ENCODE data around the gene SCO2. TPM values are rescaled to one million over a fixed set of nuclear protein-coding genes. Genes with fewer than 3 reads are reported as not detected.
"Not testable (repeated sequence)": the region's sequence is repeated elsewhere in the genome, so short reads cannot be mapped to it uniquely, and the experiment has no call there.

The SCO2 gene
- total RNA-seq, 1 donor from 2014 or later: 0.59 TPM

GRCh38 chr22:50550395-50550794 is 25.0 kb upstream of the SCO2 start:
- no peak for DNase-seq

- DNase-seq: no peak
Observed at GRCh38 chr22:50548921-50549790, 23.8 kb upstream of the SCO2 start.

- DNase-seq: no peak
Observed at GRCh38 chr22:50548040-50548920, 22.9 kb upstream of the SCO2 start.

- no peak for DNase-seq
Observed at GRCh38 chr22:50547263-50547985, 22.0 kb upstream of the SCO2 start.

- DNase-seq: no peak
Observed at GRCh38 chr22:50546326-50547262, 21.2 kb upstream of the SCO2 start.

- no peak for DNase-seq
Observed at GRCh38 chr22:50545522-50546325, 20.3 kb upstream of the SCO2 start, which contains the start of gene KLHDC7B. KLHDC7B (plus strand) TSS chr22:50545899; CDS start chr22:50546244, 345 bp downstream.

GRCh38 chr22:50544746-50545253 is 19.4 kb upstream of the SCO2 start:
- DNase-seq: no peak

- DNase-seq: no peak
Observed at GRCh38 chr22:50544078-50544745, 18.8 kb upstream of the SCO2 start.

- DNase-seq: no peak
Observed at GRCh38 chr22:50542416-50542927, 17.1 kb upstream of the SCO2 start.

GRCh38 chr22:50541667-50542026 is 16.2 kb upstream of the SCO2 start:
- not testable (repeated sequence) for DNase-seq

GRCh38 chr22:50540381-50540780 is 15.0 kb upstream of the SCO2 start:
- no peak for DNase-seq

- DNase-seq: no peak
Observed at GRCh38 chr22:50537765-50538164, 12.4 kb upstream of the SCO2 start.

- no peak for DNase-seq
Observed at GRCh38 chr22:50536226-50536625, 10.8 kb upstream of the SCO2 start.

- no peak for DNase-seq
Observed at GRCh38 chr22:50535113-50535512, 9.7 kb upstream of the SCO2 start.

- DNase-seq: not testable (repeated sequence)
Observed at GRCh38 chr22:50533856-50534711, 8.7 kb upstream of the SCO2 start.

GRCh38 chr22:50532824-50533796 is 7.7 kb upstream of the SCO2 start:
- DNase-seq: no peak
